DOHH2 (cell line): ENCODE data around the gene ICAM1.

Source experiments
- EZH2phosphoT487 ChIP-seq: fragments of 200-600 bp; sonication (generic); IDR thresholded peaks from 2 replicates; pipeline ENCODE4 v1.6.1; 2017; ENCODE audit warnings: borderline replicate concordance, mild to moderate bottlenecking, antibody characterized with exemption, low read length, moderate library complexity, mixed read lengths
- TF ChIP-seq, protein P1 (sequence below): fragments of 200-600 bp; sonication (generic); IDR thresholded peaks from one replicate; pipeline ENCODE4 v1.5.1; 2014; ENCODE audit warnings: antibody characterized with exemption, mild to moderate bottlenecking, low read depth, low read length; ENCODE audit not compliant: poor library complexity, severe bottlenecking

DNA sequence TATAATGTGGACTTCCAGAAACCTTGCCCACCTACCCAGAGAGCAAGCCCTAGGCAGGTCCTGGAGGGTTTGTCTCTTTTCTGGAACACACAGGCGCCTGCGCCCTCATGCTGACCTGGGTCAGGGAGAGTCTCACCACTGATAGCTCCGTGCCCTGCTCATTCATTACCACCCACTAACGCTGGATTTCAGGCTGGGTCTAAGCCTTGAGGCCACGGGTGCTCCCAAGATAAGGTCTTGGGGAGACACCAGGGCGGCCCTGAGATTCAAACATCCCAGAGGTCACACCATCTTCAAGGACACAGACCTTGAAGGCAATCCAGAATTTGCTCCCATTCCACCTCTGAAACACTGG lies 44.9 kb upstream of the ICAM1 start:
- TF ChIP-seq, protein P1, sequence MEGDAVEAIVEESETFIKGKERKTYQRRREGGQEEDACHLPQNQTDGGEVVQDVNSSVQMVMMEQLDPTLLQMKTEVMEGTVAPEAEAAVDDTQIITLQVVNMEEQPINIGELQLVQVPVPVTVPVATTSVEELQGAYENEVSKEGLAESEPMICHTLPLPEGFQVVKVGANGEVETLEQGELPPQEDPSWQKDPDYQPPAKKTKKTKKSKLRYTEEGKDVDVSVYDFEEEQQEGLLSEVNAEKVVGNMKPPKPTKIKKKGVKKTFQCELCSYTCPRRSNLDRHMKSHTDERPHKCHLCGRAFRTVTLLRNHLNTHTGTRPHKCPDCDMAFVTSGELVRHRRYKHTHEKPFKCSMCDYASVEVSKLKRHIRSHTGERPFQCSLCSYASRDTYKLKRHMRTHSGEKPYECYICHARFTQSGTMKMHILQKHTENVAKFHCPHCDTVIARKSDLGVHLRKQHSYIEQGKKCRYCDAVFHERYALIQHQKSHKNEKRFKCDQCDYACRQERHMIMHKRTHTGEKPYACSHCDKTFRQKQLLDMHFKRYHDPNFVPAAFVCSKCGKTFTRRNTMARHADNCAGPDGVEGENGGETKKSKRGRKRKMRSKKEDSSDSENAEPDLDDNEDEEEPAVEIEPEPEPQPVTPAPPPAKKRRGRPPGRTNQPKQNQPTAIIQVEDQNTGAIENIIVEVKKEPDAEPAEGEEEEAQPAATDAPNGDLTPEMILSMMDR = no peak
- no peak for TF ChIP-seq EZH2phosphoT487
